Measurements from ENCODE around the gene MPL. TPM values are rescaled to one million over a fixed set of nuclear protein-coding genes. Genes with fewer than 3 reads are reported as not detected.
"Not testable (repeated sequence)": the region's sequence is repeated elsewhere in the genome, so short reads cannot be mapped to it uniquely, and the experiment has no call there.

Gene MPL
- total RNA-seq, 6 donors from 2014 or later = 0.24 to 6.3 (median 0.74) TPM

DNA sequence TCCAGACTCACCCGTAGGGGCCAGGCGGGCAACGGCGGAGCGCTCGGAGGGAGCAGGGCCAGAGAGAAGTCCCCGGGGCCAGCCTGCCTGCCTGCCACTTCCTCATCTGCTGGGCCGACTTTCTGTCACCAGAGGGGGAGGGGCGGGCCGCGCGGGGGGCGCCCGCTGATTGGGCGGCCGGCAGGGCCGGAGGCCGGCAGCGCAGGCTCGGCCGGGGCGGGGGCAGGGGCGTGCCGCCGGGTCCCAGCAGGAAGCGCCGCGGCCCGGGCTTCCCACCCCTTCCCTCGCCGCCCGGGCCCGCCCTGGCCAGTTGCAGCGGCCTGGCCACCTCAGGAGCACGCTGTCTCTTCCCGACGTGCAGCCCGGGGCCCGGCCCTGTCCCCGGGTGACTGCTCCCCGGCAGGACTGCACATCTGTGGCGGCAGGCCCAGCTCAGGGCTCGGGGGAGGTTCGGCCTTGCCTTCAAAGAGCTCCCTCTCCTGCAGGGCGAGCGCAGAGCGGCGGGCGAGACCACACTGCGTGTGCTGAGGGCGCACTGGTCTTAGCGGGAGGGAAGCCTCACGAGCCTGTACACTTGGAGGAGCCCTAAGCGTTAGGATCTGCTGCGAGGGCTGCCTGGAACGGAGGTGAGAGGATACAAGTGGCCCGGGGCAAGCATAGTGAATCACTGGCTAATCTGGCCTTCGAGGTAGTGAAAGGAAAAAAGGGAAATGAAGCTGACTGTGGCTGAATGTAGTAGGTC is 30.5 kb downstream of the MPL start, which contains the start of gene ELOVL1:
Gene ELOVL1 (minus strand): TSS at position 108 of the 742 bp plus-strand sequence. CDS start 2,402 bp downstream, outside the sequence.
- TF ChIP-seq EP300 (IDR thresholded peaks at IDR 0.05) = no peak
- TF ChIP-seq POLR2AphosphoS5 (IDR thresholded peaks at IDR 0.05) = peak; percentile 62 to 79
- TF ChIP-seq, protein P1, sequence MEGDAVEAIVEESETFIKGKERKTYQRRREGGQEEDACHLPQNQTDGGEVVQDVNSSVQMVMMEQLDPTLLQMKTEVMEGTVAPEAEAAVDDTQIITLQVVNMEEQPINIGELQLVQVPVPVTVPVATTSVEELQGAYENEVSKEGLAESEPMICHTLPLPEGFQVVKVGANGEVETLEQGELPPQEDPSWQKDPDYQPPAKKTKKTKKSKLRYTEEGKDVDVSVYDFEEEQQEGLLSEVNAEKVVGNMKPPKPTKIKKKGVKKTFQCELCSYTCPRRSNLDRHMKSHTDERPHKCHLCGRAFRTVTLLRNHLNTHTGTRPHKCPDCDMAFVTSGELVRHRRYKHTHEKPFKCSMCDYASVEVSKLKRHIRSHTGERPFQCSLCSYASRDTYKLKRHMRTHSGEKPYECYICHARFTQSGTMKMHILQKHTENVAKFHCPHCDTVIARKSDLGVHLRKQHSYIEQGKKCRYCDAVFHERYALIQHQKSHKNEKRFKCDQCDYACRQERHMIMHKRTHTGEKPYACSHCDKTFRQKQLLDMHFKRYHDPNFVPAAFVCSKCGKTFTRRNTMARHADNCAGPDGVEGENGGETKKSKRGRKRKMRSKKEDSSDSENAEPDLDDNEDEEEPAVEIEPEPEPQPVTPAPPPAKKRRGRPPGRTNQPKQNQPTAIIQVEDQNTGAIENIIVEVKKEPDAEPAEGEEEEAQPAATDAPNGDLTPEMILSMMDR (IDR thresholded peaks at IDR 0.05) = peak in 3 of 6 experiments; percentile 22 to 41 (median 38)
- TF ChIP-seq POLR2A (IDR thresholded peaks at IDR 0.05) = peak in 3 of 4 donors; percentile 78 to 92 (median 80)
- DNase-seq = peak; percentile 95 to 99
- Histone ChIP-seq H3K9me3 (no peaks in the 10 kb centered on the region), H3K4me3 (peak within 1 kb of the TSS; percentile 68 to 90 (median 85)), H3K36me3 (peaks cover 15 to 25% (median 22%) of the 10 kb centered on the region in 4 donors), H3K27me3 (no peaks in the 10 kb centered on the region), H3K4me1 (peaks cover 25 to 41% (median 31%) of the 10 kb centered on the region in 4 donors), H3K27ac (peak within 1 kb of the TSS; percentile 93 to 98 (median 98))
- peak; percentile 92 to 98 for ATAC-seq (ENCODE audit: low FRiP score in 2 of 2)
- WGBS, 2 donors = 0% methylated on average over 9 to 30 of the region's 58 CpGs

DNA sequence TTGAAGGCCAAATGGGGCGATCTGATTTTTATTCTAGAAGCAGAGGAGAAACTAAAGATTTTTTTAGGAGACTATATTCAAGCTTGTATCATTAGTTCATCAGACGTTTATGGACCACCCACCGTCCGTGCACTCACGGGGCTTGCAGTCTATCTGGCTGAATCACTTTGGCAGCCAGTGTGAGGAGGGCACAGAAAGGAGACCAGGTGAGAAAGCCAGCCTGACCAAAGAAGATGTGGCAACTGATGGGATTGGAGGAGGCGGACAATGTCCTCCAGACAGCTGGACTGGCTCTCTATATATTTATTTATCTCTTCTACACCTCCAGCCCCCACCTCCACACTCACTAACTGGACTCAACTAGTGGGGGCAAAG is 31.0 kb downstream of the MPL start:
- no peak for ATAC-seq (ENCODE audit: low FRiP score in 2 of 2)
- WGBS, 2 donors = 20 to 23% methylated on average over 6 of the region's 6 CpGs
- DNase-seq = no peak
- Histone ChIP-seq H3K27me3 (no peaks in the 10 kb centered on the region), H3K36me3 (peaks cover 12 to 19% (median 16%) of the 10 kb centered on the region in 4 donors), H3K27ac (peak overlapping the region; percentile 93 to 98 (median 98)), H3K4me1 (peaks cover 25 to 41% (median 35%) of the 10 kb centered on the region in 4 donors), H3K9me3 (no peaks in the 10 kb centered on the region), H3K4me3 (peak overlapping the region in 3 of 4 donors; percentile 82 to 90 (median 88))
- TF ChIP-seq, protein P1 (IDR thresholded peaks at IDR 0.05) = no peak
- TF ChIP-seq POLR2AphosphoS5 (IDR thresholded peaks at IDR 0.05) = no peak
- no peak for TF ChIP-seq EP300 (IDR thresholded peaks at IDR 0.05)
- TF ChIP-seq POLR2A (IDR thresholded peaks at IDR 0.05) = no peak

DNA sequence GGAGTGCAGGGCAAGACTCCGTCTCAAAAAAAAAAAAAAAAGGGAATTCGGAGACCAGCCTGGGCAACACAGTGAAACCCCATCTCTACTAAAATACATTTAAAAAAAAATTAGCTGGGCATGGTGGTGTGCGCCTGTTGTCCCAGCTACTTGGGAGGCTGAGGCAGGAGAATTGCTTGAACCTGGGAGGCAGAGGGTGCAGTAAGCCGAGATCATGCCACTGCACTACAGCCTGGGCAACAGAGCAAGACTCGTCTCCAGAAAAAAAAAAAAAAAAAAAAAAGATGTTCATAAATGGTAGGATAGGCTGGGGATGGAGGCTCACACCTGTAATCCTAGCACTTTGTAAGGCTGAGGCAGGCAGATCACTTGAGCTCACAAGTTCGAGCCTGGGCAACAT is 32.2 kb downstream of the MPL start:
- H3K9me3 ChIP-seq; H3K36me3 ChIP-seq; ATAC-seq (ENCODE audit: low FRiP score in 2 of 2); H3K4me3 ChIP-seq; H3K27ac ChIP-seq; DNase-seq; H3K27me3 ChIP-seq: not testable (repeated sequence)
- peaks cover 25 to 39% (median 35%) of the 10 kb centered on the region in 4 donors for H3K4me1 ChIP-seq
- 87 to 95% methylated on average over 6 of the region's 6 CpGs for whole genome bisulfite sequencing, 2 donors

DNA sequence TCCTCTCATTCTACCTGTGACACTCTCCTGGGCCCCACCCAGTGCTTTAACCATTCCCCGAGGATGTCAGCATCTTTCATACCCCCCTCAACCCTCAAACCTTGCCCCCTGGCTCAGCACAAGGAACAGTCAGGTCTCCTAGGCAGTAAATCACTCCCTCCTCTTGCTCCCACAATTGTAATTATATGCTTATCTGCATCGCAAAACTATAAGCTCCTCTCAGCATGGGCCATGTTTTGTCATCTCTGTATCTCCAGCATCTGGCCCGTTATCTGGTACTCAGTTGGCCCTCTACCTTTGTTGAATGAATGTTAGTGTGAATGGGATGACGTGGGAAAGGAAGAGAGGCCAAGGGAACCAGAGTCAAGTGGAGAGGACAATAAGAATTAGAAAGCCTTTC is 32.9 kb downstream of the MPL start:
- WGBS, 2 donors = 86 to 88% methylated on average over 4 of the region's 4 CpGs
- Histone ChIP-seq H3K27me3 (no peaks in the 10 kb centered on the region), H3K4me1 (peaks cover 23 to 37% (median 33%) of the 10 kb centered on the region in 4 donors), H3K27ac (no peak overlapping the region), H3K36me3 (peaks cover 0 to under 1% (median 0%) of the 10 kb centered on the region in 4 donors), H3K9me3 (no peaks in the 10 kb centered on the region), H3K4me3 (no peak overlapping the region)
- DNase-seq (no peak), ATAC-seq (ENCODE audit: low FRiP score in 2 of 2) (no peak)
- TF ChIP-seq POLR2A (IDR thresholded peaks at IDR 0.05) = no peak
- no peak for TF ChIP-seq POLR2AphosphoS5 (IDR thresholded peaks at IDR 0.05)
- TF ChIP-seq, protein P1 (IDR thresholded peaks at IDR 0.05) = no peak
- TF ChIP-seq EP300 (IDR thresholded peaks at IDR 0.05) = no peak

DNA sequence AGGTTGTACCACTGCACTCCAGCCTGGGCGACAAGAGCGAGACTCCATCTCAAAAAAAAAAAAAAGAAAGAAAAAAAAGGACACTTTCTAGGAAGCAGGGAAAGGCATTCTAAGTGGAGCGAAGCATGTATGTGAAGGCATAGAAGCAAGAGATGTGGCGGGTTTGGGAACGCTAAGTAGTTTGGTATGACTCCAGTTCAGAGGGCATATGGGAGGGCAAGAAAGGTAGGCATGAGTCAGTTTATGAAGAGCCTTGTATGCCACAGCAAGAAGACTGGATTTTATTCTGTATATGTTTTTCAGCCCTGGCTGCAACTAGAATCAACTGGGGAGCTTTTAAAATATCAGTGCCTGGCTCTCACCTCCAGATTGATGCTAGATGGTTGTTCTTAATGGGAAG is 34.6 kb downstream of the MPL start:
- Histone ChIP-seq H3K36me3 (no peaks in the 10 kb centered on the region), H3K27me3 (no peaks in the 10 kb centered on the region), H3K4me3 (no peak overlapping the region), H3K27ac (peak overlapping the region in 2 of 4 donors; percentile 64 to 69), H3K9me3 (no peaks in the 10 kb centered on the region), H3K4me1 (peaks cover 10 to 22% (median 18%) of the 10 kb centered on the region in 4 donors)
- DNase-seq = no peak
- ATAC-seq (ENCODE audit: low FRiP score in 2 of 2) = no peak
- no peak for TF ChIP-seq POLR2A (IDR thresholded peaks at IDR 0.05)
- 95 to 97% methylated on average over 5 of the region's 5 CpGs for WGBS, 2 donors

All from upper lobe of left lung (tissue), 6 donors.